Neural progenitor cell (in vitro differentiated cells): ENCODE measurements around the gene SLC34A1. TPM values are rescaled to one million over a fixed set of nuclear protein-coding genes. Genes with fewer than 3 reads are reported as not detected.
"Not testable (repeated sequence)": the region's sequence is repeated elsewhere in the genome, so short reads cannot be mapped to it uniquely, and the experiment has no call there.

ENCODE experiments used
- DNase-seq: peaks from one replicate; pipeline ENCODE4 v3.0.0-alpha.2; 2016; ENCODE audit warnings: low spot score
- H2AFZ ChIP-seq: fragments of 200-600 bp; sonication (generic); replicated peaks from 2 replicates; pipeline ENCODE4 v1.6.1; 2016; ENCODE audit warnings: antibody characterized with exemption
- H3F3A ChIP-seq: fragments of 200-600 bp; sonication (generic); 2 replicates; pipeline ENCODE4 v1.6.1; 2016; ENCODE audit warnings: antibody characterized with exemption, low read depth
- H3K27ac ChIP-seq: fragments of 200-600 bp; sonication (generic); 2 replicates; pipeline ENCODE4 v1.5.1; 2016; ENCODE audit warnings: mild to moderate bottlenecking
- H3K27me3 ChIP-seq: fragments of 200-600 bp; sonication (generic); 2 replicates; pipeline ENCODE4 v1.6.1; 2016; ENCODE audit warnings: mild to moderate bottlenecking, moderate library complexity
- H3K36me3 ChIP-seq: fragments of 200-600 bp; sonication (generic); 2 replicates; pipeline ENCODE4 v1.5.1; 2016
- H3K4me1 ChIP-seq: fragments of 200-600 bp; sonication (generic); 2 replicates; pipeline ENCODE4 v1.6.1; 2016; ENCODE audit warnings: mixed run types
- H3K4me2 ChIP-seq: fragments of 200-600 bp; sonication (generic); 2 replicates; pipeline ENCODE4 v1.6.1; 2016
- H3K4me3 ChIP-seq: fragments of 200-600 bp; sonication (generic); 2 replicates; pipeline ENCODE4 v1.5.1; 2016
- H3K79me2 ChIP-seq: fragments of 200-600 bp; sonication (generic); 2 replicates; pipeline ENCODE4 v1.6.1; 2016; ENCODE audit warnings: low read depth
- H3K9ac ChIP-seq: fragments of 200-600 bp; sonication (generic); 2 replicates; pipeline ENCODE4 v1.6.1; 2016
- H3K9me3 ChIP-seq: fragments of 200-600 bp; sonication (generic); 2 replicates; pipeline ENCODE4 v1.5.1; 2016; ENCODE audit warnings: low read depth
- H4K20me1 ChIP-seq: fragments of 200-600 bp; sonication (generic); 2 replicates; pipeline ENCODE4 v1.6.1; 2016; ENCODE audit warnings: low read depth
- H3K27ac Mint-ChIP-seq: 3 replicates; pipeline ENCODE4 v1.8.0; 2021; ENCODE audit warnings: mixed read lengths
- H3K27me3 Mint-ChIP-seq: 2 replicates; pipeline ENCODE4 v1.8.0; 2022; ENCODE audit warnings: low read depth, mild to moderate bottlenecking, inconsistent platforms, moderate library complexity, mixed read lengths; ENCODE audit not compliant: insufficient read depth
- H3K36me3 Mint-ChIP-seq: 3 replicates; pipeline ENCODE4 v1.8.0; 2021; ENCODE audit warnings: mixed read lengths
- H3K4me1 Mint-ChIP-seq: 3 replicates; pipeline ENCODE4 v1.8.0; 2021; ENCODE audit warnings: mixed read lengths
- H3K4me3 Mint-ChIP-seq: 3 replicates; pipeline ENCODE4 v1.8.0; 2021; ENCODE audit warnings: mild to moderate bottlenecking, moderate library complexity, mixed read lengths
- H3K9me3 Mint-ChIP-seq: 3 replicates; pipeline ENCODE4 v1.8.0; 2020; ENCODE audit warnings: mixed read lengths
- CTCF ChIP-seq: fragments of 200-600 bp; sonication (generic); IDR thresholded peaks from 2 replicates; pipeline ENCODE4 v1.5.1; 2017; ENCODE audit warnings: antibody characterized with exemption, mild to moderate bottlenecking
- EZH2 ChIP-seq: fragments of 200-600 bp; sonication (generic); IDR thresholded peaks from 2 replicates; pipeline ENCODE4 v1.6.1; 2017; ENCODE audit warnings: antibody characterized with exemption, mild to moderate bottlenecking, moderate library complexity
- EZH2phosphoT487 ChIP-seq: fragments of 200-600 bp; sonication (generic); IDR thresholded peaks from 2 replicates; pipeline ENCODE4 v1.6.1; 2017; ENCODE audit warnings: antibody characterized with exemption
- total RNA-seq: library from RNA; depleted of rRNA; stranded (reverse); fragments of >200 nt; gene quantifications from 2 replicates; pipeline ENCODE4 v1.2.3, GENCODE V29; 2015; ENCODE audit warnings: low replicate concordance

The SLC34A1 gene
- total RNA-seq, 1 donor from 2014 or later, result not detected

- peak overlapping the region; percentile 67 for H3K27ac Mint-ChIP-seq
- Histone ChIP-seq H3K9me3 (no peaks in the 10 kb centered on the region), H3K4me1 (peaks cover 6% of the 10 kb centered on the region), H3K27ac (no peak overlapping the region), H3F3A (peaks cover 10% of the 10 kb centered on the region), H3K4me2 (no peak overlapping the region), H4K20me1 (no peaks in the 10 kb centered on the region), H2AFZ (no peak overlapping the region), H3K27me3 (peaks cover 25% of the 10 kb centered on the region), H3K36me3 (no peaks in the 10 kb centered on the region), H3K4me3 (no peak overlapping the region), H3K79me2 (no peaks in the 10 kb centered on the region), H3K9ac (no peak overlapping the region)
- H3K4me1 Mint-ChIP-seq, result peaks cover 47% of the 10 kb centered on the region
- peaks cover 22% of the 10 kb centered on the region for H3K27me3 Mint-ChIP-seq
- no peak overlapping the region for H3K4me3 Mint-ChIP-seq
- no peaks in the 10 kb centered on the region for H3K9me3 Mint-ChIP-seq
- no peak for DNase-seq
- H3K36me3 Mint-ChIP-seq, result no peaks in the 10 kb centered on the region
- no peak for TF ChIP-seq EZH2
- TF ChIP-seq CTCF, result no peak
- no peak for TF ChIP-seq EZH2phosphoT487
These were observed 24.4 kb upstream of the SLC34A1 start for GRCh38 chr5:177359860-177360259.

GRCh38 chr5:177360740-177361139 is 23.5 kb upstream of the SLC34A1 start:
- not testable (repeated sequence) for H3K79me2 ChIP-seq, H3K4me2 ChIP-seq, H3K4me3 ChIP-seq, H3K27ac Mint-ChIP-seq, H3K9ac ChIP-seq, DNase-seq, H3K9me3 Mint-ChIP-seq, H3K36me3 ChIP-seq, H2AFZ ChIP-seq, H4K20me1 ChIP-seq, H3K4me1 ChIP-seq, H3K9me3 ChIP-seq, H3K36me3 Mint-ChIP-seq, H3K27ac ChIP-seq, H3K4me3 Mint-ChIP-seq
- peaks cover 27% of the 10 kb centered on the region for H3K27me3 ChIP-seq
- Mint-ChIP-seq H3K4me1 (peaks cover 52% of the 10 kb centered on the region), H3K27me3 (peaks cover 25% of the 10 kb centered on the region)
- peaks cover 15% of the 10 kb centered on the region for H3F3A ChIP-seq

GRCh38 chr5:177361418-177362291 is 22.6 kb upstream of the SLC34A1 start:
- Histone ChIP-seq H3K4me3 (no peak overlapping the region), H3K9me3 (no peaks in the 10 kb centered on the region), H3K4me2 (no peak overlapping the region), H3K27ac (no peak overlapping the region), H4K20me1 (no peaks in the 10 kb centered on the region), H2AFZ (no peak overlapping the region), H3K4me1 (peaks cover 19% of the 10 kb centered on the region), H3K9ac (no peak overlapping the region), H3K36me3 (no peaks in the 10 kb centered on the region), H3K27me3 (peaks cover 27% of the 10 kb centered on the region), H3K79me2 (no peaks in the 10 kb centered on the region), H3F3A (peaks cover 24% of the 10 kb centered on the region)
- Mint-ChIP-seq H3K27me3 (peaks cover 21% of the 10 kb centered on the region), H3K4me1 (peaks cover 59% of the 10 kb centered on the region), H3K36me3 (no peaks in the 10 kb centered on the region), H3K9me3 (no peaks in the 10 kb centered on the region), H3K4me3 (peak overlapping the region; percentile 72), H3K27ac (no peak overlapping the region)
- DNase-seq, result no peak
- no peak for TF ChIP-seq EZH2phosphoT487
- TF ChIP-seq EZH2, result no peak
- no peak for TF ChIP-seq CTCF

GRCh38 chr5:177362292-177362609 is 22.0 kb upstream of the SLC34A1 start:
- Mint-ChIP-seq H3K27ac (no peak overlapping the region), H3K4me1 (peaks cover 58% of the 10 kb centered on the region), H3K9me3 (no peaks in the 10 kb centered on the region), H3K4me3 (peak overlapping the region; percentile 72), H3K36me3 (no peaks in the 10 kb centered on the region), H3K27me3 (peaks cover 21% of the 10 kb centered on the region)
- no peak overlapping the region for H3K9ac ChIP-seq
- no peaks in the 10 kb centered on the region for H3K9me3 ChIP-seq
- H3K36me3 ChIP-seq, result no peaks in the 10 kb centered on the region
- no peak for DNase-seq
- H3K79me2 ChIP-seq, result no peaks in the 10 kb centered on the region
- no peak overlapping the region for H3K27ac ChIP-seq
- peaks cover 27% of the 10 kb centered on the region for H3F3A ChIP-seq
- H3K4me3 ChIP-seq, result no peak overlapping the region
- H3K27me3 ChIP-seq, result peaks cover 27% of the 10 kb centered on the region
- H3K4me2 ChIP-seq, result peak overlapping the region; percentile 75
- TF ChIP-seq CTCF, result no peak
- H3K4me1 ChIP-seq, result peaks cover 19% of the 10 kb centered on the region
- no peak overlapping the region for H2AFZ ChIP-seq
- H4K20me1 ChIP-seq, result no peaks in the 10 kb centered on the region
